HG03045 (cell line): ENCODE data around the gene DLEC1.
A peak's percentile ranks its signal among the peaks of the same experiment; 100 is the strongest.
"Not testable (repeated sequence)": the region's sequence is repeated elsewhere in the genome, so short reads cannot be mapped to it uniquely, and the experiment has no call there.

ENCODE experiments used
- ATAC-seq: cut with Tn5 transposase; IDR thresholded peaks from one replicate; pipeline ENCODE4 v1.9.1; 2021; ENCODE audit warnings: mild to moderate bottlenecking, moderate library complexity; ENCODE audit not compliant: unreplicated experiment

The DLEC1 gene

DNA sequence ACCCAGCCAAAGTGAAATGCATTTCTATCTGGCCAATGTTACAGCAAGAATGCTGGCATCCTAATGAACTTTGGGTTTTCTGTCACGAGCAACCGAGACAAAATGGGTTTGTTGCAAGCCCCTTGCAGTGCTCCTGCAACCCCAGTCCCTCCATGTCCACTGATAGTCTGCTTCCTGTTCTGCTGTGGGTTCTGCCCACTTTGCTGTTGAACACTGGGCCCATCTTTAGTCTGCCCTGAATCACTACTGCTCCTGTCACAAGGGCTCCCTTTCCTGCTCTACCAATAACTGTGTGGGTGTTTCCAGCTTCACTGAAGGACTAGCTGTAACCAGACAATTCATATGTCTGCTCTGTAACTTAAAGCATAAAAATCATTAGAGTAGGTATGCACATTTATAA is 113.6 kb downstream of the DLEC1 start:
- ATAC-seq: no peak

DNA sequence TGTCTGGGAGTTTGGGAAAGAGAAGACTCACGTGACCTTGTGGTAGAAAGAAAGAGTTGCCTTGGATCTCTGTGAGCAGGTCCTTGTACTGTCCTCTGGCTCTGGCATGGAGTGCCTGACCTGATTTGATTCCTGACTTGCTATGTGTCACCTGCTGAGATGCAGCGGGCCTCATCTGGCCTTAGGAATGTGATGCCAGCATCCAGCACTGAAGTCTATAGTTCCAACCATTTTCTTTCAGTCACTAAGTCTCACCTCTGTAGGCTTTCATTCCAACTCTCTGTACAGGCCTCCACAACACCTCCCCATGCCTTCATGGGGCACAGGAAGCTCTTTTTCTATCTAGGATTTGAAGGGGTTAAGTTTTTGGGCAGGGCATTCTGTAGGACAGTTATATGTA is 114.2 kb downstream of the DLEC1 start:
- no peak for ATAC-seq

DNA sequence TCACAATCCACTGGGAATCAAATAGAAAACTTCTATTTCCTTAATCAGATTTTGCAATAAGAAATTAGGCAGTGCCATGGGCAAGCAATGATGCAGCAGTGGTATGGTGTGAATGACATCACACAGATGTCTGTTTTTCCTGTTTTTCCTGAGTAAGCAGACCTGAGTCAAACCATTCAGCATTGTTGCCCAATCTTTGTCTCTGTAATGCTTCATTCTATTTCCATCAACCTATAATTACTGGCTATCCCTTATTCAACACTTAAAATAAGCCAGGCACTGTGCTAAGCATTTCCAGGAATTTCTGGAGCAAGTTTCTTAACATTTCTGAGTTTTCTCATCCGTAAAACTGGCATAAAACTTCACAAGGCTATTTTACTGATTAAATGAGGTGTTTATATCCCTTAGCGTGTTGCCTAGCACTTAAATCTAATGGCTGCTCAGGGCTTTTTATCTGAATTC is 115.1 kb downstream of the DLEC1 start:
- no peak for ATAC-seq

DNA sequence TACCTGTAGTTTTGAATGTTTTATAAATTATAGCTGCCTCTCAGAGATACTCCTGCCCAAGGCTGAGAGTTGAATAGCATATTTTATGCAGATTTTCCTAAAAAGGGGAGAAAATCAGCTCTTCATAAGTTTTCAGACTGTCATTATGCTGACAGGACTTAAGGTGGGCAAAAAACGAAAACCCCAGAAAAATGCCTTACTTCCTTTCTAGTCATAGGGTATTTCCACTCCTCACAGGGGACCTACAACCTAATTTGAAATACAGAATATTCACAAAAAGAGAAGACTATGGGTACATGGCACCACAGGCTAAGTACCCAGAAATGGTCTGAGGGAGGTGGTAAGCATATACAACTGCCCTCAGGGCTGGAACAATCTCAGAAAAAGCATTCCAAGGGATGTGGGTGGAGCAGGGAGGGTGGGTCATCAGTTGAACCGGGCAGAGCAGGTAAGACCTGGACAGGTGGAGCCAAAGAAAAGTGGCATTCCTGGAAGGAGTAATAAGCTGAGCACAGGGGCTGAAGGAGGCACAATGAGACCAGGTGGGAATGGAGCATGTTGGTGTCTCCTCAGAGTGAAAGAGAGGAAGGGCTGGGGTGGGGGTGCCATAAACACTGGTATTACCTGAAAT is 115.7 kb downstream of the DLEC1 start:
- ATAC-seq: no peak

DNA sequence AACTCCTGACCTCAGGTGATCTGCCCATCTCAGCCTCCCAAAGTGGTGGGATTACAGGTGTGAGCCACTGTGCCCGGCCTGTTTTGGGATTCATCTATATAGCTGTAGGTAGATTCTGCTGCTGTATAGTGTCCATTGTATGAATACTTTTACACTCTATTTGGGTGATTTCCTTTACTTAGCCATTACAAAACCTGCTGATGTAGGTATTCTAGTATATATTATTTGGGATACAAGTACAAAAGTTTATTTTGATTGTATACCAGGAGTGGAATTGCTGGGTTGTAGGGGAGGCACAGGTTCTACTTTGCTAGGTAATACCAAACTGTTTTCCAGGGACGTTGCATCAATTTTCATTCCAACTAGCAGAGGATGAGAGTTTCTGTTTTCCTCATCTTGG is 116.8 kb downstream of the DLEC1 start:
- ATAC-seq: no peak

DNA sequence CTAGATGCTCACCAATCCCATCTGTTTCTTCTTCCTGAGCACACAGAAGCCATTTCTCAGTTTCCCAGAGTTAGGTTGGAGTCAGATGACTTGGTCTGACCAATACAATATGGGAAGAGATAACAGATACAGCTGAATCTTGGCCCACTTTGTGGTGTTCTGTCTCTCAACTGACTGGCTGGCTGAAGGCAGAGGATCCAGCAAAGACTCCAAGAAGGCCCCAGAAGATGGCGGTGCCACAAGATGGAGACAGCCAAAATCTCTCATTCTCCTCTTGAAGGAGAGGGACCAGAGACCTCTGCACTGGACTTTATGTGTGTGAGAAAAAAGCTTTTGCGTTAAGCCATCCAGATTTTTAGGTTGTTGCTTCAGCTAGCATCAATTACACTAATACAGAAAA is 118.1 kb downstream of the DLEC1 start:
- ATAC-seq: no peak

DNA sequence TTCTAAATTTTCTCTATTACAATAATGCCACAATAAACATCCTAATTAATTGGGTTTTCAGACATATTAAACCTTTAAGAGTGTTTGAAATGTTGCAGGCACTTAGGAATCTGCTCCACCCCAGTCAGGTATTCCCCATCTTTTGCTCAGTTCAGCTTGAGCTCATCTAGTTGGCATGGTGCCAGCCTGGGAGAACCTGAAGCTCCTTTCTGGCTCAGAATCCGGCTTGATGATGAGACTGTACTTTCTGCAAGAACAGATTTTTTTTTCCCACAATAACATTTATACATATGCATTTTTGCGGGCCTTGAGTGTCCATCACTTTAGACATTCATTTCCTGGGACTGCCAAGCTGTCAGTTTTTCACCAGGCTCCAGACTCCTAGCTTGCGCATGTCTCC is 118.6 kb downstream of the DLEC1 start:
- ATAC-seq: no peak

DNA sequence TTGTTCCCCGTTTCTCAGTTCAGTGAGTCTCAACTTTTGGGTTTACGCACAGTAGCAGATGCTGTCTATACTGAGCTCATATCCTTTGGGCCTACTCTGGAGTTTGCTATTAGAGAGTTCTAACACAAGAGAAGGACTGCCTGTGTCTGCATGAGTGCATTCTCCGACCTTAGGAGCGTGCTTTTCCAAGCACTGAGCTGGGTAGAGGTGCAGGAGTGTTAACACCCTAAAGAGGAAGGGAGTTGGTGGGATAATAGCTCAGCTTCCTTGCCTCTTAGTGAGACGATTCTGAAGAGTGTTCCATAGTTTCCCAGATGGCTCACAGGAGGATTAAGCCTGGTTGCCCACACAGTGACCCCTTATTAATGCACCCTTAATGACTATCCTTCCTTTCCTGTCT is 119.5 kb downstream of the DLEC1 start:
- ATAC-seq: no peak

DNA sequence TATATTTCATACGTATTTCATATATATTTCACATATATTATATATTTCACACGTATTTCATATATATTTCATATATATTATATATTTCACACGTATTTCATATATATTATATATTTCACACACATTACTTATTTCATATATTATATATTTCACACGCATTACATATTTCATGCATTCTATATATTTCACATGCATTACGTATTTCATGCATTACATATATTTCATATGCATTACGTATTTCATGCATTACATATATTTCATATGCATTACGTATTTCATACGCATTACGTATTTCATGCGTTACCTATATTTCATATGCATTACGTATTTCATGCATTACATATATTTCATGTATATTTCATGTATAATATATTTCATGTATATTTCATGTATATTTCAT is 121.7 kb downstream of the DLEC1 start:
- not testable (repeated sequence) for ATAC-seq

DNA sequence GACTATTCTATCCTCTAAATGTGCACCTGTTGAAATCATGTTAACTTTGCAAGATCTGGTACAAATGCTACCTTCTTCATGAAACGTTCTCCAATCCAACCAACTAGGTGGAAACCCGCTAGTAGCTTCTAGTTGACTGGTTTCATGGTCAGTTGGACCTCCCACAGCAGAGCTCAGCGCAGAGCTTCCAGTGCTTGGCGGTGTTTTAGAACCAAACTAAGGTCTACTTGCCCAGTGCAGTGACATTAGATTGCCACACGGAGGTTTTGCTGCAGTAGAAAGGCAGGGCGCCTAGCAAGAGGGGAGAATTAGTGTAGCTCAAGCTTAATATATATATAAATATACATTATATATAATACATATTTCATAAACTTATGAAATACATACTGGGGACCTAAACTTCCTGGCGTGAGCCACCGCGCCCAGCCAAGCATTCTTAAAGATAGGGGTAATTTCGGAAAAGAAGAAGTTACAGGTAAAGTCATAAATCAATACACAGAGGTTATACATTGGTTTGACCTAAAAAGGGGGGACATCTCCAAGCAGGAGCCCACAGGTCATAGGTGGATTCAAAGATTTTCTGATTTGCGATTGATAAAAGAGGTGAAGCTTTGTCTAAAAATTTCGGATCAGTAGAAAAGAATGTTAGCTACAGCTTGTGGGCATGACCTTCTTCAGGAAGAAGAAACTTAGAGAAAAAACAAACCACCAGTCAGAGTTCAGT is 124.3 kb downstream of the DLEC1 start:
- ATAC-seq: no peak

DNA sequence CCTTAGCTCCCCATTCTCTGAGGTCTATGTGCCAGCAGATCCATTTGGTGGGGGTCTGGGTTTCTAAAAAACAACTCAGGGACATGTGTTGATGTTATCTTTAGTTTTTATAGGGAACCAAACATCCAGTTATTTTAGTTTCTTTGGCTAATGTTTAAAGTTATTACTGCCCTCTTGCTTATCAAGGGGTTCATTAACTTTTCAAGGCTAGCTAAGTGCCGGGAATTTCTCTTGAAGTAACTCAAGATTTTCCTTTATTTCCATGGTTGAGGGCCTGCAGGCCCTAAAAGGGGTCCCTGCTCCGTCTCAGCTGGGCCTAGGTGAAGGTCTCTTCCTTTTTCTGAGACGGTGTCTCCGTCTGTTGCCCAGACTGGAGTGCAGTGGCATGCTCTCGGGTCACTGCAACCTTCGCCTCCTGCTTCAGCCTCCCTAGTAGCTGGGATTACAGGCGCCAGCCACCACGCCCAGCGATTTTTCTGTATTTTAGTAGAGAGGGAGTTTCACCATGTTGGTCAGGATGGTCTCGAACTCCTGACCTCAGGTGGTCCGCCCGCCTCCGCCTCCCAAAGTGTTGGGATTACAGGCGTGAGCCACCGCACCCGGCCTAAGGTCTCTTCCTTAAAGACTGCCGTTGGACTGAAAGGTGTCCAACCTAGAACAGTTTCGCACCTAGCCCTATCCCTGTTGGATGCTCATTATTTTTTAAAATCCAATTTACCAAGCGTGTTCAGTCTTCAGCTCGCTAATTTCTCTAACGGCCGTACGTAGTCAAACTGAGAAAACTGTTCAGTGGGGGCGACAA is 125.0 kb downstream of the DLEC1 start:
- no peak for ATAC-seq

DNA sequence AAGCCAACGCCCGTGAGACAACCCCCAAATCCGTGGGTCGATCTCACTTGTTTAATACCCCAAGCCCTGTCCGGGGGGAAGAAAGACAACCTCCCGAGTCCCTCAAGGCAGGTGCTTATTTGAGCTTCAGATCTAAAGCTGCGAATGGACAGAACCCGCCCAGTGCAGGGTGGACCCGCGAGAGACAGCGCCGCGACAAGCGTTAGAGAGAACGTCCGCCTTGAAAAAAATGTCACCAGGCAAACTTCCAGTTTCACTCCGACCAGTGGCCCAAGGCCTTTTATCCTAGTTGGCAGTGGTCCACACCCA is 125.6 kb downstream of the DLEC1 start:
- ATAC-seq: no peak

DNA sequence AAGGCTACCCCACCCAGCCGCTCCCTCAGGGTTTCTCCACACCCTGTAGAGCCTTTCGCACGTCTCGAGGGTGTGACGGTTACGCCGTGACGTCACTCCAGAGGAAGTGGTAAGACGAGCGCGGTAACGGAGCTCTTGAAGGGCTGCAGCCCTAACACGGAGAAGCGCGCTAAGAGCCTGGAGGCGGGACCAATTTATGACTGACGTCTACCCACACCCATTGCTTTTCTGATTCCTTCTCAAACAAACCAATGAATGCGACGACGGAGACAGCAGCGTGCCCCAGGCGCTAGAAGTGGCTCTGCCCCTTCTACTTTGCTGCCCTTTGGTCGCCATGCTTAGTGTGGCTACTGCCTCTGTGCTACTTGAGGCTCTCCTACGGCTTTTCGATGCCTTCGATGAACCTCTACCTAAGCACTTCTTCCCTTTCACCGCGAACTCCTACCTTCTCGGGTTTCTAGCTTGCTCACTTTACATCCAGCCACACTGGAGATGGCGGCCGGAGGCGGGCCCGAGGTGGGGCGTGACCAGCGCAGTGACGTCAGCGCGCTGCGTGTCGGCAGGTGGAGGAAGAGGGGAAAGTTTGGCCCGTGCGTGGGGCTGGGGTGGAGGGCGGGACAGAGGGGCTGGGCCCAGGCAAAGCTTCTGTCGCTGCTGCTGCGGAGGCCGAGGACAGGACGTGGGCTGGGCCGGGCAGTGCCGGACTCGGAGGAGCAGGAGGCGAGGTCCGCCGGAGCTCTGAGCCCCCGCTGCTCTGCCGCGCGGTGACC is 126.1 kb downstream of the DLEC1 start, which contains the start of gene OXSR1:
Gene OXSR1 (plus strand): TSS at position 586 of the 770 bp plus-strand sequence. CDS start 340 bp downstream, outside the sequence.
- ATAC-seq: peak; percentile 94

DNA sequence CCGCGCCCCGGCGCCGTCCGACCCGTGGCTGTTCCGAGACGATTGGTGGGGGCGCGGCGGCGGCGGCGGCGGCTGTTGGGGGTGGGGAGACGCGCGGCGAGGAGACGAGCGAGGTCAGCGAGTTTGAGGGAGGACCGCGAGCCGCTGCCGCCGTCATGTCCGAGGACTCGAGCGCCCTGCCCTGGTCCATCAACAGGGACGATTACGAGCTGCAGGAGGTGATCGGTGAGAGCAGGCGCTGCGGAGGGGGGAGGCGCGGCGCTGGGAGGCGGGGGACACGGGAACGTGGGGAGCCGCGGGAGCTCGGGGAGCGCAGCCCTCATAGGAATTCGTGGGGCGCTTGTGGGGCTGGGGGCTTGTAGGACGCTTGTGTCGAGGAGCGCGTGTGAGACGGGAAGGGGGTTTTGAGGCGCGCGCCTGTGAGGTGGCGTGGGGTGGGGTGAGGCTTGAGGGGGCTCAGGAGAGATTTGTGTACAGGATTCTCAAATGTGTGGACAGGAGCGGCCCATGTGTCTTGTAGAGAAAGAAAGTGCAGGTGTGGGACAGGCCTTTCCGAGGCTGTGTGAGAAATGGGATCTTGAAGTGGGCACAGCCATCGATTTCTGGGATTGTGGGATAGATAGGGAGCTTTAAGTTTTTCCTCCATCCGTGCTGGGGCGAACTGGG is 126.8 kb downstream of the DLEC1 start:
- no peak for ATAC-seq

DNA sequence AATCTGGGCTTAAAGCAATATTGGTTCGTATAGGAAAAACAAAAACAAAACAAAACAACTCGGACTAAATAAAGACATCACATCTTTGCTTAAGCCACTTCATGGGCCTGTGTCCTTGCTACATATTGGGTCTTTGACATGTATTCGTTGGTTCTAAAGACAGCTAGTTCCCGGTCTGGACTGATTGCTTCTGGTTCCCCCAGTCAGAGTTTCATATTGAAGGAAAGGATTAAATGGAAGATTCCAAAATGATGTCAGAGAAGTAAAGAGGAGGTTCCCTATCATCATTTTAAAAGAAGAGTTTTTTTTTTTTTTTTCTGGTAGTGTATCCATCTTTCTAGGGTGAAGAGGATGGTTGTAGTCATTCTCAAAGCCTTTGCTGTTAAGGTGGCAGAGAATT is 128.6 kb downstream of the DLEC1 start:
- no peak for ATAC-seq

DNA sequence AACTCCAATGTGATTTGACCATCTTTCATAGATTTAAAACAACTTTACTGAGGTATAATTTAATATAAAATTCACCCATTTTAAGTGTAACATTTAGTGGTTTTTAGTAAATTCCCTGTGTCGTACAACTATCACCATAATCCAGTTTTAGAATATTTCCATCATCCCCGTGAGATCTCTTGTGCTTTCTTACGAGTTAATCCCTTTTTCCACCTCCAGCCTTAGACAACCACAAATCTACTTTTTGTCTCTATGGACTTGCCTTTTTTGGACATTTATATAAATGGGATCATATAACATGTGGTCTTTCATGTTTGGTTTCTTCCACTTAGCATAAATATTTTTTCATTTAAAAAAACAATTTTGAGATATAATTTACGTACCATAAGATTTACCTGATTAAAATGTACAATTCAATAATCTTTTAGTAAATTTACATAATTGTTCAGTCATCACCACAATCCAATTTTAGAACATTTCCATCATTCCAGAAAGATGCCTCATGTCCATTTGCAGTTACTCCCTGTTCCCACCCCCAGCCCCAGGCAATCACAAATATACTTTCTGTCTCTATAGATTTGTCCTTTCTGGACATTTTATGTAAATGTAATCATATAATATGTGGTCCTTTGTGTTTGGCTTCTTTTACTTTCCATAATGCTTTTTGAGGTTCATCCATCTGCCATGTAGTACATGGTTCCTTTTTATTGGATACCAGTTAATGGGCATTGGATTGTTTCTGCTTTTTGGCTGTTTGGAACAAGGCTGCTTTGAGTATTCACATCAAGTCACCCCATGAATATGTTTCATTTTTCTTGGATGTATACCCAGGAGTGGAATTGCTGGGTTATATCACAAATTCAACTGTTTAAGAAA is 129.4 kb downstream of the DLEC1 start:
- no peak for ATAC-seq

DNA sequence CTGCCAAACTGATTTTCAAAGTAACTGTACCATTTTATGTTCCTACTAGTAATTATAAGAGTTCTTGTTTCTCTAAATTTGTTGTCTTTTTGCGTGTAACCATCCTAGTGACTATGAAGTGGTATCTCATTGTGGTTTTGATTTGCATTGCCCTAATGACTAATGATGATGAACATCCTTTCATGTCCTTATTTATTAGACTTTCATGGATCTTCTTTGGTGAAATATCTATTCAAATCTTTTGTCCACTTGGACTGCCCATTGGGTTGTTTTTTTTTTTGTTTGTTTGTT is 130.0 kb downstream of the DLEC1 start:
- no peak for ATAC-seq

DNA sequence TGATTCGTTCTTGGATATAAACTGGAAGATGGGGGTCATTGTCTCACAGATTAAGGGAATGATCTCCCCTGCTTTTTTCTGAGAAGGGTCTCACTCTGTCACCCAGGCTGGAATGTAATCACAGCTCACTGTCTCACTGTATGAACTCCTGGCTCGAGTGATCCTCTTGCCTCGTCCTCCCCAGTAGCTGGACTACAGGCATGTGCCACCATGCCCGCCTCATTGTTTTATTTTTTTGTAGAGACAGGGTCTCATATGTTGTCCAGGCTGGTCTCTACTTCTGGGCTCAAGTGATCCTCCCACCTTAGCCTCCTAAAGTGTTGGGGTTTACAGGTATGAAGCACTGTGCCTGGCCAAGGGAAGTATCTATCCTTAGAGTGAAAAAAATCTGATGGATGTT is 131.7 kb downstream of the DLEC1 start:
- no peak for ATAC-seq

DNA sequence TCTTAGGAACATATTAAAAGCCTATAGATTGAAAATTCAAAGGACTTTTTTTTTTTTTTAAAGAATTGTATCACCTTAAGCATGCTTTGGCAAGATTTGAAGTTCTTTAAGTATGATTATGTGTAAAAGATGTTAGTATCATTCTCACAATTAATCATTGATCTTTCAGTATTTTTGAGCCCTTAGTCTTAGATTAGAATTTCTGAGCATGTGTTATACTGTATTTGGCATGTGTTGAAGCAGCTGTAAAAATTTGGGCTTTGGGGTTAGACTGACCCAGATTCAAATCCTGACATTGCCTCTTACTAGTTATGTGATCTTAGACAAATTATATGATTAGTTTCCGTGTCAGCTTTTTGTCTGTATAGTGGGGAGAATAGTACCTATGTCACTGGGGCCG is 132.6 kb downstream of the DLEC1 start:
- ATAC-seq: no peak
